Measurements from ENCODE around the gene LYSMD2. TPM values are rescaled to one million over a fixed set of nuclear protein-coding genes. Genes with fewer than 3 reads are reported as not detected.
"Not testable (repeated sequence)": the region's sequence is repeated elsewhere in the genome, so short reads cannot be mapped to it uniquely, and the experiment has no call there.

The LYSMD2 gene, protein sequence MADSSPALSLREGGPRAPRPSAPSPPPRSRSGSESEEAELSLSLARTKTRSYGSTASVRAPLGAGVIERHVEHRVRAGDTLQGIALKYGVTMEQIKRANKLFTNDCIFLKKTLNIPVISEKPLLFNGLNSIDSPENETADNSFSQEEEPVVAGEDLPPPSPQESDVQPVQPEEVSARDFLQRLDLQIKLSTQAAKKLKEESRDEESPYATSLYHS
- total RNA-seq: 7.1 and 7.7 TPM in 2 replicates

DNA sequence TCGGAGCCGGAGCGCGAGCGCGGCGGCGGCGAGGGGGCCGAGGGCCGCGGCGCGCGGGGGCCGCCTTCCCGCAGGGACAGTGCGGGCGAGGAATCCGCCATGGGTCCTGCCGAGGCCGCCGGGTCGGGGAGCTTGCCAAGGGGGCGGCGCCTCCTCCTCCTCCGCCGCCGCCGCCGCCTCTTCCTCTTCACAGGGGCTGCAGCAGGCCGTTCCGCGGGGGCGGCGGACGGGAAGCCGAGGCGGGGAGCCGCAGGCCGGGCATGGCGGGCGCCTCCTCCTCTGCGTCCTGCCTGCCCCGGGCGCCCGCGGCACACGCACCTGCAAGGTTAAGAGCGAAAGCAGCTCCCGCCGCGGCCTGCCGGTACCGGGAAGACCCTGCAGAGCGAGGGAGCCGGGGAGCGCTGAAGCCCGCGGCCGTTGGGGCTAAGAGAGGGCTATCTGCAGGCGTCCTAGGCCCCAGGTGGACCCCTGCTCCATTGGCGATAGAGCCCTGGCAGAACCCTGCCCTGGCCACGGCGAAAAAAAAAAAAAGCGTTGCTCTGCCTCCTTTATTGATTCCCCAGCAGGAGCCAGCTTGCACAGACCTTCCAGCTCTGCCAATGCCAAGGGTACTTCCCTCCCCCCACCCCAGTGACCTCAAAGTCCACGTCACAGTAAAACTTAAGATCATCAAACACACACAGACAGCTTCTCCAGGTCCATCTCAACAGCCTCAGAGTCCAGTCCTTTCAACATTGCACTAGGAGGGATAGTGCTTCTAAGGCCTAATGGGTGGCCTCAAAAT is at the start of gene LYSMD2:
TSS of gene LYSMD2 (minus strand) at position 134 of the 784 bp plus-strand sequence. CDS start at position 101, 33 bp downstream.
- no peak for DNase-seq (ENCODE audit: low read depth)

DNA sequence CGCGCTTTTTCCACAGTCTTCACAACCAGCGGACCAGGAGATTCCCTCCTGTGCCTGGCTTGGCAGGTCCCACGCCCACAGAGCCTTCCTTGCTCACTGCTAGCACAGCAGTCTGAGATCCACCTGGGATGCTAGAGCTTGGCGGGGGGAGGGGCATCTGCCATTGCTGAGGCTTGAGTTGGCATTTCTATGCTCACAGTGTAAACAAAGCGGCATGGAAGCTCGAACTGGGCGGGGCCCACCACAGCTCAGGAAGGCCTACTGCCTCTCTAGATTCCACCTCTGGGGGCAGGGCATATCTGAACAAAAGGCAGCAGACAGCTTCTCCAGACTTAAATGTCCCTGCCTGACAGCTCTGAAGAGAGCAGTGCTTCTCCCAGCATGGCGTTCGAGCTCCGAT is 49.7 kb upstream of the LYSMD2 start:
- H3K36me3 ChIP-seq (ENCODE audit: control insufficient read depth, insufficient read depth, low read length); DNase-seq (ENCODE audit: low read depth); H3K27me3 ChIP-seq (ENCODE audit: control insufficient read depth, insufficient read depth, low read length); H3K4me3 ChIP-seq (ENCODE audit: low read depth, low read length): not testable (repeated sequence)

More for the DNA sequence above, at the start of gene LYSMD2:
- H3K27me3 ChIP-seq (ENCODE audit: control insufficient read depth, insufficient read depth, low read length): no peaks in the 10 kb centered on the region
- H3K4me3 ChIP-seq (ENCODE audit: low read depth, low read length): peak within 1 kb of the TSS; percentile 61
- TF ChIP-seq, protein P1, sequence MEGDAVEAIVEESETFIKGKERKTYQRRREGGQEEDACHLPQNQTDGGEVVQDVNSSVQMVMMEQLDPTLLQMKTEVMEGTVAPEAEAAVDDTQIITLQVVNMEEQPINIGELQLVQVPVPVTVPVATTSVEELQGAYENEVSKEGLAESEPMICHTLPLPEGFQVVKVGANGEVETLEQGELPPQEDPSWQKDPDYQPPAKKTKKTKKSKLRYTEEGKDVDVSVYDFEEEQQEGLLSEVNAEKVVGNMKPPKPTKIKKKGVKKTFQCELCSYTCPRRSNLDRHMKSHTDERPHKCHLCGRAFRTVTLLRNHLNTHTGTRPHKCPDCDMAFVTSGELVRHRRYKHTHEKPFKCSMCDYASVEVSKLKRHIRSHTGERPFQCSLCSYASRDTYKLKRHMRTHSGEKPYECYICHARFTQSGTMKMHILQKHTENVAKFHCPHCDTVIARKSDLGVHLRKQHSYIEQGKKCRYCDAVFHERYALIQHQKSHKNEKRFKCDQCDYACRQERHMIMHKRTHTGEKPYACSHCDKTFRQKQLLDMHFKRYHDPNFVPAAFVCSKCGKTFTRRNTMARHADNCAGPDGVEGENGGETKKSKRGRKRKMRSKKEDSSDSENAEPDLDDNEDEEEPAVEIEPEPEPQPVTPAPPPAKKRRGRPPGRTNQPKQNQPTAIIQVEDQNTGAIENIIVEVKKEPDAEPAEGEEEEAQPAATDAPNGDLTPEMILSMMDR (IDR thresholded peaks at IDR 0.05; ENCODE audit: insufficient read depth, low read length, poor library complexity, severe bottlenecking): no peak
- H3K36me3 ChIP-seq (ENCODE audit: control insufficient read depth, insufficient read depth, low read length): no peaks in the 10 kb centered on the region

DNA sequence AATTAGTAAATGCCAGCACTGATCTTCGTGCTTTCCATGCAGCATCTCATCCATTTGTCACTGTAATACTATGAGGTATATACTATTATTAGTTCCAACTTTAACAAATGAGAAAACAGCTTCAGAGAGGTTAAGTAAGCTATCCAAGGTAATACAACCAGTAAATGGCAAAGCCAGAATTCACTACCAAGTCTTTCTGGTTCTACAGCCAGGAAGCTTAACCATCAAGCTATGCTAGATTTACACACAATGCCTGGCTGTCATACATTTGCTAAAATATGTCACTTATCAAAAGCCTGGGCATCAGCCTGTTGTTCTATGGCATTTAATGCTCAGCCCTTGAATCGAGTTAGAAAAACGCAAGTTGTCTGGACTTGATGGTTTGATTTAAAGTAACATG is 46.5 kb upstream of the LYSMD2 start:
- no peaks in the 10 kb centered on the region for H3K27me3 ChIP-seq (ENCODE audit: control insufficient read depth, insufficient read depth, low read length)
- TF ChIP-seq, protein P1 (IDR thresholded peaks at IDR 0.05; ENCODE audit: insufficient read depth, low read length, poor library complexity, severe bottlenecking): no peak
- H3K36me3 ChIP-seq (ENCODE audit: control insufficient read depth, insufficient read depth, low read length): no peaks in the 10 kb centered on the region
- H3K4me3 ChIP-seq (ENCODE audit: low read depth, low read length): no peak overlapping the region
- DNase-seq (ENCODE audit: low read depth): no peak

DNA sequence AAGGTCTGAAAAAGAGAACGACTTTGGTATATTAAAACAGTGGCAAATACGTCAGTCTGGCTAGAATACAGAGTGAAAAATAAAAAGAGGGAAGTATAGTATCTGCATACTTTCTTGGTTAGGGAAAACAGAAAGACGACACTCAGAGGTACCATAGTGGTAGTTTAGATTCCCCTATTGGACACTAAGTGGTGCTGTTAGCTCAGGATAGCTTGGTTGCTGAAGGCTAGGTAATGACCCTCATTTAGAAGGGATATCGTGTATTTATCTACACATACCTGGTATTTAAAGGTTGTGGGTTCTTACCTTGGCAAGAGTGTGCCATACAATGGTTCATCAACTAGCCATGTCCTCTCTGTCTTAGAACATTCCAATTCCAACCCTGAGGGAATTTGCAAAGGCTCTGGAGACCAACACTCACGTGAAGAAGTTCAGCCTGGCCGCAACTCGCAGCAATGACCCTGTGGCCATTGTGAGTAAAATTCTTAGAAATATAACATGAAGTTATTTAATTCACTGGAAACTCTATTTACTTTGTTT is 45.0 kb upstream of the LYSMD2 start:
- no peak for DNase-seq (ENCODE audit: low read depth)
- Histone ChIP-seq H3K27me3 (ENCODE audit: control insufficient read depth, insufficient read depth, low read length) (no peaks in the 10 kb centered on the region), H3K4me3 (ENCODE audit: low read depth, low read length) (no peak overlapping the region), H3K36me3 (ENCODE audit: control insufficient read depth, insufficient read depth, low read length) (no peaks in the 10 kb centered on the region)
- TF ChIP-seq, protein P1 (IDR thresholded peaks at IDR 0.05; ENCODE audit: insufficient read depth, low read length, poor library complexity, severe bottlenecking): peak; percentile 21

DNA sequence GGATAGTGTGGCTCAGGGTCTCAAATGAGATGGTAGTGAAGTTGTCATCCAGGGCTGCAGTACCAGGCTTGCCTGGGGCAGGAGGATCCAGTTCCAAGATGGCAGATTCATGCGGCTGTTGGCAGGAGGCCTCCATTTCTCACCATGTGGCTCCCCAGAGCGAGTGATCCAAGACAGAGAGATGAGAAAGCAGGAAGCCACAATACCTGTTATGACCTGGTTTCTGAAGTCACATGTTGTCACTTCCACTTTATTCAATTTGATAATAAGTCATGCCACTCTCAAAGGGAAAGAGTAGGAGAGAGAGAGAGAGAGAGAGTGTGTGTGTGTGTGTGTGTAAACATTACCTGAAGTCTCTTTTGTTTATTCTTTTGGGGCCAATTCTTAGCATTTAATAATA is 44.1 kb upstream of the LYSMD2 start:
- TF ChIP-seq, protein P1 (IDR thresholded peaks at IDR 0.05; ENCODE audit: insufficient read depth, low read length, poor library complexity, severe bottlenecking): no peak
- Histone ChIP-seq H3K27me3 (ENCODE audit: control insufficient read depth, insufficient read depth, low read length) (no peaks in the 10 kb centered on the region), H3K4me3 (ENCODE audit: low read depth, low read length) (no peak overlapping the region), H3K36me3 (ENCODE audit: control insufficient read depth, insufficient read depth, low read length) (no peaks in the 10 kb centered on the region)
- DNase-seq (ENCODE audit: low read depth): no peak

DNA sequence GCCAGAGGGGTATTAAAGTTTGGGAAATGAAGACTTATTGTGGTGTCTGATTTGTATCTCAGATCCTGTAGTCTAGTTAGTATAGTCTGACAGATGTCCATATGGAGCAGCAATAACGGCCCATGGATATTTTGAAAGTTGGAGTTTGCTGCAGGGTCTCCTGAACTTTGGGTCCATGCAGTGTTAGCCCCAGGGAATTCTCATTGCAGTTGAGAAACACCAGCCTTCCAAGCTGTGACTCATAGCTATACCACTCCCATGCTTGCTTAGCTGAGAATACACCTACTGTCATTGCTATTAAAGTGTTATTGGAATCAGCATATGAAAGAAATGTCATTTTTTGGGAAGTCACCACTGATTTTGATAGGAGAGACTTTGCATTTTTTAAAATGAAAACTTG is 43.2 kb upstream of the LYSMD2 start:
- TF ChIP-seq, protein P1 (IDR thresholded peaks at IDR 0.05; ENCODE audit: insufficient read depth, low read length, poor library complexity, severe bottlenecking): no peak
- DNase-seq (ENCODE audit: low read depth): no peak
- Histone ChIP-seq H3K4me3 (ENCODE audit: low read depth, low read length) (no peak overlapping the region), H3K27me3 (ENCODE audit: control insufficient read depth, insufficient read depth, low read length) (no peaks in the 10 kb centered on the region), H3K36me3 (ENCODE audit: control insufficient read depth, insufficient read depth, low read length) (no peaks in the 10 kb centered on the region)
